ENCODE results near the gene AEN. TPM values are rescaled to one million over a fixed set of nuclear protein-coding genes. Genes with fewer than 3 reads are reported as not detected.

Gene AEN
- total RNA-seq, 4 donors from 2014 or later, result 4.7 to 10.9 (median 5.8) TPM

DNA sequence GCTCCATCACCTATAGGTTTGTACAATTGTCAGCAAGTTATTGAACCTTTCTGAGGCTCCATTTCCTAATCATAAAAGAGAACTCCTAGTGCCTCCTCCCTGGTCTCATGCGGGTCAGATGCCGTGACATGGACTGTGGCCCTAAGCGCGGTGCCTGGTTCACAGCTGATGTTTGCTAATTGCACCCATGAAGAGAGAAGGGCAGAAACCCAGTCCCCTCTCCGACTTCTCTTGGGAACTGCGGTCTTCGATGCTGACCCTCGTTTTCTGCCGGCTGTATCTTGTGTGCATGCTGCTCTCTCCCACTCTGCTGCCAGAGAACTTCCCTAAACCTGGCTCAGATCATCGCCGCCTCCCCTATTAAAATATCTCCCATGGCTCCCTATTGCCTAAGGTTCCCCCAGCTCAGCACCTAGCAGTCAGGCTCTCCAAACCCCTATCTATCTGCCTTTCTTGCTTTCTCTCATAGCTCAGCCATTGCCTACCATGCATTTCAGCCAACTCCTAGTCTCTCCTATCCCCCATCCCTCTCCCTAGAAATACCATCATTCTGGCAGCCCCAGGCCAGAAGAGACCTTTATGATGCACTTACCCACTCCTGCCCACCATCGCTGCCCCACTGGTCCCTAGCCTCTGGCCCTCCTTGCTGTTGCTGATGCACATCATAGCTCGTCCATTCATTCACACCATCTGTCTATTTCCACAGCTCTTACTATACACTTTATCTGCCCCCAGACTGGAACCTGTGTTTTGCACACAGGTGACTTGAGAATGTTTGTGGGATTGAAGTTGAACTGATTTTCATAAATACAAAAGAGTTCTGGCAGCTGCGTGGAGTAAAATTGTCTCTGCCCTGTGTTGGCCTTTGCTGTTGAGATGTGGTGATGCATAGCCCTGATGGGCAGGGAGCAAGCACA, 24.3 kb downstream of the AEN start:
- TF ChIP-seq CTCF (IDR thresholded peaks at IDR 0.05; ENCODE audit: low read depth), result no peak

DNA sequence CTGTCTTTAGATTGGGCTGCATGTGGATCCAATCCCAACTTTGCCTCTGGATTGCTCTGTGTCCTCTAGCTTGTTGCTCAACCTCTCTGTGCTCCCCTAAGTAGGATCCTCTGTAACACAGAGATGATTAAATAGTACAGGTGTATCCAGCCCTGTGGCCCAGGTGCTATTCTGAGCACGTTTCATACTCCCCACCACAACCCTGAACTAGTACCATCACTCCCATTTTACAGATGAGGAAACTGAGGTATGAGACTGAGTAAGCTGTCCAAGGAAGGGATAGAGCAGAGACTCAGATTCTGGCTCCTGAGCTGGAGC, 24.9 kb downstream of the AEN start:
- no peak for TF ChIP-seq CTCF (IDR thresholded peaks at IDR 0.05; ENCODE audit: low read depth)

GRCh38 chr15:88646951-88647350, 25.8 kb downstream of the AEN start:
- TF ChIP-seq CTCF (IDR thresholded peaks at IDR 0.05; ENCODE audit: low read depth), result no peak

- no peak for TF ChIP-seq CTCF (IDR thresholded peaks at IDR 0.05; ENCODE audit: low read depth)
Measured at GRCh38 chr15:88647351-88648105, 26.4 kb downstream of the AEN start.

GRCh38 chr15:88648357-88649214, 27.4 kb downstream of the AEN start:
- no peak for TF ChIP-seq CTCF (IDR thresholded peaks at IDR 0.05; ENCODE audit: low read depth)

DNA sequence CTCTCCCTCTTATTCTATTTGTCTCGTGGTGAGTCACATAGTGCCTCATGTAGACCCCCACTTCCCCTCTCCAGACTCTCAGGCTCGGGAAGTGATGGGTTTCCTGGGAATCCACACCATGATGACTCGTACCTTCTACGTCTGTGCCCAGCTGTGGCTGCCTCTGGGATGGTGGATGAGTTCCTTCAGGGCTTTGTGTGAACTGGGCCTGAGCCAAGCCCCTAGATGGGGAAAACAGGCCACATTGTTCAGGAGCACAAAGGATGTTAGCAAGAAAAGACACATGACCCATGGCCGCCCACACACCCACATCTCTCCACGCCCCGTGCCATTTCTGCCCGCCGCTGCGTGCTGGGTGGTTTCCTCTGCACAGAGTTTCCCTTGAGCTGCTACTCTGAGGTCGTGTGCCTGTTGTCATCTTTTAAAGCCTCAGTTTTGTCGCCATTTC, 28.2 kb downstream of the AEN start:
- no peak for TF ChIP-seq CTCF (IDR thresholded peaks at IDR 0.05; ENCODE audit: low read depth)
